Anterior cingulate cortex (tissue), 58 donors: ENCODE data around the gene AKAP17A.

ENCODE experiments used
- DNase-seq, 58 donors: peaks; one replicate each; lab custom pipeline; 2025; lab: John Stamatoyannopoulos, UW

AKAP17A gene

GRCh38 chrX:1582686-1583437 is 8.5 kb upstream of the AKAP17A start:
- DNase-seq, result no peak

GRCh38 chrX:1584237-1585011 is 7.0 kb upstream of the AKAP17A start:
- no peak for DNase-seq

GRCh38 chrX:1587161-1587560 is 4.2 kb upstream of the AKAP17A start:
- no peak for DNase-seq

GRCh38 chrX:1589356-1590130 is 1.9 kb upstream of the AKAP17A start:
- no peak for DNase-seq

GRCh38 chrX:1591863-1592469 is 562 bp downstream of the AKAP17A start:
- DNase-seq, result peak in 4 of 58 donors; percentile 5 to 41 (median 20)

GRCh38 chrX:1592470-1593142 is 1.2 kb downstream of the AKAP17A start:
- DNase-seq, result no peak

- no peak for DNase-seq
Measured at GRCh38 chrX:1593286-1594271, 2.2 kb downstream of the AKAP17A start.

- no peak for DNase-seq
Measured at GRCh38 chrX:1595711-1596060, 4.3 kb downstream of the AKAP17A start.

GRCh38 chrX:1596676-1597344 is 5.4 kb downstream of the AKAP17A start:
- DNase-seq, result no peak

GRCh38 chrX:1597345-1598020 is 6.1 kb downstream of the AKAP17A start:
- DNase-seq, result no peak

- no peak for DNase-seq
Measured at GRCh38 chrX:1598021-1598875, 6.8 kb downstream of the AKAP17A start.

GRCh38 chrX:1598876-1599790 is 7.7 kb downstream of the AKAP17A start:
- DNase-seq, result no peak

GRCh38 chrX:1599791-1600405 is 8.5 kb downstream of the AKAP17A start:
- no peak for DNase-seq

- DNase-seq, result no peak
Measured at GRCh38 chrX:1600406-1601050, 9.1 kb downstream of the AKAP17A start.
